HG03196 (cell line): ENCODE results near the gene COL4A6.
"Not testable (repeated sequence)": the region's sequence is repeated elsewhere in the genome, so short reads cannot be mapped to it uniquely, and the experiment has no call there.

Source experiments
- ATAC-seq: cut with Tn5 transposase; IDR thresholded peaks from one replicate; pipeline ENCODE4 v1.9.1; 2021; ENCODE audit not compliant: unreplicated experiment

The COL4A6 gene

GRCh38 chrX:108412783-108413182, 25.4 kb downstream of the COL4A6 start:
- ATAC-seq, result no peak

GRCh38 chrX:108399418-108400165, 38.6 kb downstream of the COL4A6 start:
- ATAC-seq, result no peak

GRCh38 chrX:108397627-108398391, 40.4 kb downstream of the COL4A6 start:
- no peak for ATAC-seq

GRCh38 chrX:108396986-108397385, 41.2 kb downstream of the COL4A6 start:
- ATAC-seq, result no peak

- no peak for ATAC-seq
These were observed 41.9 kb downstream of the COL4A6 start for GRCh38 chrX:108396188-108396891.

GRCh38 chrX:108390976-108391717, 47.1 kb downstream of the COL4A6 start:
- not testable (repeated sequence) for ATAC-seq

GRCh38 chrX:108384783-108385182, 53.4 kb downstream of the COL4A6 start:
- ATAC-seq, result no peak

GRCh38 chrX:108380222-108380621, 58.0 kb downstream of the COL4A6 start:
- no peak for ATAC-seq

GRCh38 chrX:108376821-108377220, 61.4 kb downstream of the COL4A6 start:
- not testable (repeated sequence) for ATAC-seq

- ATAC-seq, result not testable (repeated sequence)
These were observed 62.6 kb downstream of the COL4A6 start for GRCh38 chrX:108375591-108375990.

- ATAC-seq, result no peak
These were observed 71.4 kb downstream of the COL4A6 start for GRCh38 chrX:108366644-108367406.

- ATAC-seq, result no peak
These were observed 76.2 kb downstream of the COL4A6 start for GRCh38 chrX:108362026-108362425.

GRCh38 chrX:108361316-108361715, 76.9 kb downstream of the COL4A6 start:
- ATAC-seq, result no peak

- no peak for ATAC-seq
These were observed 78.2 kb downstream of the COL4A6 start for GRCh38 chrX:108359806-108360602.

- ATAC-seq, result no peak
These were observed 84.8 kb downstream of the COL4A6 start for GRCh38 chrX:108353452-108353851.

GRCh38 chrX:108349210-108349609, 89.0 kb downstream of the COL4A6 start:
- ATAC-seq, result no peak

GRCh38 chrX:108348525-108348924, 89.7 kb downstream of the COL4A6 start:
- ATAC-seq, result no peak

- no peak for ATAC-seq
These were observed 90.4 kb downstream of the COL4A6 start for GRCh38 chrX:108347800-108348199.

- no peak for ATAC-seq
These were observed 94.0 kb downstream of the COL4A6 start for GRCh38 chrX:108344216-108344615.
